HG02973 (cell line): ENCODE measurements around the gene PYY.
"Not testable (repeated sequence)": the region's sequence is repeated elsewhere in the genome, so short reads cannot be mapped to it uniquely, and the experiment has no call there.

Experiments
- ATAC-seq: cut with Tn5 transposase; IDR thresholded peaks from one replicate; pipeline ENCODE4 v1.9.1; 2021; ENCODE audit warnings: moderate library complexity; ENCODE audit not compliant: unreplicated experiment

Gene PYY

GRCh38 chr17:43949781-43950180, 4.0 kb downstream of the PYY start:
- no peak for ATAC-seq

GRCh38 chr17:43946781-43947180, 7.0 kb downstream of the PYY start:
- no peak for ATAC-seq

GRCh38 chr17:43945074-43945829, 8.5 kb downstream of the PYY start:
- no peak for ATAC-seq

GRCh38 chr17:43942051-43942685, 11.6 kb downstream of the PYY start, which contains the start of gene PPY:
Gene PPY, minus strand, starts transcription at chr17:43942476. Its CDS starts 822 bp downstream, at chr17:43941654.
- no peak for ATAC-seq

GRCh38 chr17:43940630-43941029, 13.1 kb downstream of the PYY start:
- ATAC-seq = no peak

- no peak for ATAC-seq
Measured at GRCh38 chr17:43939886-43940285, 13.9 kb downstream of the PYY start.

- ATAC-seq = not testable (repeated sequence)
Measured at GRCh38 chr17:43939452-43939851, 14.3 kb downstream of the PYY start.

GRCh38 chr17:43938838-43939182, 14.9 kb downstream of the PYY start:
- ATAC-seq = no peak

GRCh38 chr17:43936434-43936833, 17.3 kb downstream of the PYY start:
- no peak for ATAC-seq

GRCh38 chr17:43935926-43936261, 17.8 kb downstream of the PYY start:
- ATAC-seq = no peak

- ATAC-seq = no peak
Measured at GRCh38 chr17:43935204-43935925, 18.4 kb downstream of the PYY start.

- ATAC-seq = no peak
Measured at GRCh38 chr17:43932923-43933322, 20.8 kb downstream of the PYY start.

- no peak for ATAC-seq
Measured at GRCh38 chr17:43932357-43932756, 21.4 kb downstream of the PYY start.

- no peak for ATAC-seq
Measured at GRCh38 chr17:43931062-43931571, 22.6 kb downstream of the PYY start.

GRCh38 chr17:43928609-43929008, 25.1 kb downstream of the PYY start:
- ATAC-seq = no peak

- not testable (repeated sequence) for ATAC-seq
Measured at GRCh38 chr17:43927929-43928328, 25.8 kb downstream of the PYY start.

GRCh38 chr17:43927060-43927864, 26.5 kb downstream of the PYY start:
- no peak for ATAC-seq

- no peak for ATAC-seq
Measured at GRCh38 chr17:43924558-43924957, 29.2 kb downstream of the PYY start.

GRCh38 chr17:43920500-43921095, 33.1 kb downstream of the PYY start:
- ATAC-seq = no peak

- no peak for ATAC-seq
Measured at GRCh38 chr17:43918026-43918389, 35.7 kb downstream of the PYY start.
